Measurements from ENCODE around the gene TK2. TPM values are rescaled to one million over a fixed set of nuclear protein-coding genes. Genes with fewer than 3 reads are reported as not detected.
A peak's percentile ranks its signal among the peaks of the same experiment; 100 is the strongest.
"Not testable (repeated sequence)": the region's sequence is repeated elsewhere in the genome, so short reads cannot be mapped to it uniquely, and the experiment has no call there.

Gene TK2
- total and polyA plus RNA-seq, 4 donors, result 10.5 to 31.9 (median 21.0) TPM

DNA sequence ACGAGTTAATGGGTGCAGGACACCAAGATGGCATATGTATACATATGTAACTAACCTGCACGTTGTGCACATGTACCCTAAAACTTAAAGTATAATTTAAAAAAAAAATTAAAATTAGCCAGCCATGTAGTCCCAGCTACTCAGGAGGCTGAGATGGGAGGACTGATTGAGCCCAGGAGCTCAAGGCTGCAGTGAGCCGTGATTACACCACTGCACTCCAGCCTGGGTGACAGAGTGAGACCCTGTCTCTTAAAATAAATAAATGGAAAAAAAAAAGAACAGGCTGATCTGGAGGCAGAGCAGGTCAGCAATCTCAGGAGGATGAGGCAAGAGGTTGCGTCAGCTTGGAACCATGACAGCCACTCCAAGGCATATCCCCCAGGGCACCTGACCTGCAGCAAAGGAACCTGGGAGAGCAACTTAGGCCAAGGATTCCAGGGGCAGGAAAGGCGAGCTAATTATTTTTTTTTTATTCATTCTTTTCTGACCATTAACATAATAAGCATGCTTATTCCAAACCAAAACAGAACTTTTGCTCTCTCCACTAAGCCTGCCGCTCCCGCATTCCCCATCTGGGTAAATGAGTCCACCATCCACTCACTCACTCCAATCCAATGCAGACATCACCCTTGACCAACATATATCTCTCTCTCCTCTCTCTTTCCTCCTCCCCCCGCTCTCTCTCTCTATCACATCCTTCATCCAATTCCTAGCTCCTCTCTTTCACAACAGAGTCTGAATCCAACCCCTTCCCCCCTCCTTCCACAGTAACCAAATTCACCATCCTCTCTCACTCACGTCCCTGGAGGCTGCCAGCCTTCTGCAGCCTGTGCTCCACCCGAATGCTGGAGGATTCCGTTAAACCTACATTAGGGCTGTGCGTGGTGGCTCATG, 47.7 kb downstream of the TK2 start:
- H3K4me3 ChIP-seq (ENCODE audit: low read depth in 1 of 3, low read length in 3 of 3), result peak overlapping the region in 1 of 3 donors; percentile 9
- H3K36me3 ChIP-seq (ENCODE audit: control insufficient read depth in 4 of 4, insufficient read depth in 3 of 4, low read depth in 1 of 4, low read length in 3 of 4), result no peaks in the 10 kb centered on the region
- no peaks in the 10 kb centered on the region for H3K9me3 ChIP-seq (ENCODE audit: control insufficient read depth in 4 of 4, low read length in 3 of 4)
- peak overlapping the region; percentile 72 to 91 for H3K27ac ChIP-seq (ENCODE audit: low read depth in 1 of 2, low read length in 2 of 2)
- no peak overlapping the region for H3K9ac ChIP-seq (ENCODE audit: low read depth in 1 of 2, low read length in 2 of 2)
- TF ChIP-seq FOXA2 (IDR thresholded peaks at IDR 0.05) (no peak), TAF1 (conservative IDR thresholded peaks at IDR 0.05) (no peak), NR2F2 (IDR thresholded peaks at IDR 0.05) (peak; percentile 49), HNF4G (IDR thresholded peaks at IDR 0.05) (no peak), SP1 (IDR thresholded peaks at IDR 0.05) (peak; percentile 86), GABPA (IDR thresholded peaks at IDR 0.05 in 1 of 2, conservative IDR thresholded peaks at IDR 0.05 in 1 of 2) (no peak), EGR1 (IDR thresholded peaks at IDR 0.05; ENCODE audit: low read depth in 2 of 2) (no peak), RXRA (IDR thresholded peaks at IDR 0.05) (peak; percentile 89 to 96), JUND (IDR thresholded peaks at IDR 0.05) (peak; percentile 88 to 91), FOXA1 (IDR thresholded peaks at IDR 0.05) (no peak), YY1 (IDR thresholded peaks at IDR 0.05) (no peak), RAD21 (IDR thresholded peaks at IDR 0.05) (peak in 1 of 2 donors; percentile 25), HNF4A (conservative IDR thresholded peaks at IDR 0.05) (peak; percentile 68 to 75)
- TF ChIP-seq, protein P1, sequence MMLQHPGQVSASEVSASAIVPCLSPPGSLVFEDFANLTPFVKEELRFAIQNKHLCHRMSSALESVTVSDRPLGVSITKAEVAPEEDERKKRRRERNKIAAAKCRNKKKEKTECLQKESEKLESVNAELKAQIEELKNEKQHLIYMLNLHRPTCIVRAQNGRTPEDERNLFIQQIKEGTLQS (IDR thresholded peaks at IDR 0.05), result peak; percentile 99
- TF ChIP-seq, protein P2, sequence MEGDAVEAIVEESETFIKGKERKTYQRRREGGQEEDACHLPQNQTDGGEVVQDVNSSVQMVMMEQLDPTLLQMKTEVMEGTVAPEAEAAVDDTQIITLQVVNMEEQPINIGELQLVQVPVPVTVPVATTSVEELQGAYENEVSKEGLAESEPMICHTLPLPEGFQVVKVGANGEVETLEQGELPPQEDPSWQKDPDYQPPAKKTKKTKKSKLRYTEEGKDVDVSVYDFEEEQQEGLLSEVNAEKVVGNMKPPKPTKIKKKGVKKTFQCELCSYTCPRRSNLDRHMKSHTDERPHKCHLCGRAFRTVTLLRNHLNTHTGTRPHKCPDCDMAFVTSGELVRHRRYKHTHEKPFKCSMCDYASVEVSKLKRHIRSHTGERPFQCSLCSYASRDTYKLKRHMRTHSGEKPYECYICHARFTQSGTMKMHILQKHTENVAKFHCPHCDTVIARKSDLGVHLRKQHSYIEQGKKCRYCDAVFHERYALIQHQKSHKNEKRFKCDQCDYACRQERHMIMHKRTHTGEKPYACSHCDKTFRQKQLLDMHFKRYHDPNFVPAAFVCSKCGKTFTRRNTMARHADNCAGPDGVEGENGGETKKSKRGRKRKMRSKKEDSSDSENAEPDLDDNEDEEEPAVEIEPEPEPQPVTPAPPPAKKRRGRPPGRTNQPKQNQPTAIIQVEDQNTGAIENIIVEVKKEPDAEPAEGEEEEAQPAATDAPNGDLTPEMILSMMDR (IDR thresholded peaks at IDR 0.05; ENCODE audit: low read depth, low read length, missing input control), result no peak
- TF ChIP-seq, protein P3, sequence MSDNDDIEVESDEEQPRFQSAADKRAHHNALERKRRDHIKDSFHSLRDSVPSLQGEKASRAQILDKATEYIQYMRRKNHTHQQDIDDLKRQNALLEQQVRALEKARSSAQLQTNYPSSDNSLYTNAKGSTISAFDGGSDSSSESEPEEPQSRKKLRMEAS (IDR thresholded peaks at IDR 0.05), result no peak
- TF ChIP-seq, protein P4, sequence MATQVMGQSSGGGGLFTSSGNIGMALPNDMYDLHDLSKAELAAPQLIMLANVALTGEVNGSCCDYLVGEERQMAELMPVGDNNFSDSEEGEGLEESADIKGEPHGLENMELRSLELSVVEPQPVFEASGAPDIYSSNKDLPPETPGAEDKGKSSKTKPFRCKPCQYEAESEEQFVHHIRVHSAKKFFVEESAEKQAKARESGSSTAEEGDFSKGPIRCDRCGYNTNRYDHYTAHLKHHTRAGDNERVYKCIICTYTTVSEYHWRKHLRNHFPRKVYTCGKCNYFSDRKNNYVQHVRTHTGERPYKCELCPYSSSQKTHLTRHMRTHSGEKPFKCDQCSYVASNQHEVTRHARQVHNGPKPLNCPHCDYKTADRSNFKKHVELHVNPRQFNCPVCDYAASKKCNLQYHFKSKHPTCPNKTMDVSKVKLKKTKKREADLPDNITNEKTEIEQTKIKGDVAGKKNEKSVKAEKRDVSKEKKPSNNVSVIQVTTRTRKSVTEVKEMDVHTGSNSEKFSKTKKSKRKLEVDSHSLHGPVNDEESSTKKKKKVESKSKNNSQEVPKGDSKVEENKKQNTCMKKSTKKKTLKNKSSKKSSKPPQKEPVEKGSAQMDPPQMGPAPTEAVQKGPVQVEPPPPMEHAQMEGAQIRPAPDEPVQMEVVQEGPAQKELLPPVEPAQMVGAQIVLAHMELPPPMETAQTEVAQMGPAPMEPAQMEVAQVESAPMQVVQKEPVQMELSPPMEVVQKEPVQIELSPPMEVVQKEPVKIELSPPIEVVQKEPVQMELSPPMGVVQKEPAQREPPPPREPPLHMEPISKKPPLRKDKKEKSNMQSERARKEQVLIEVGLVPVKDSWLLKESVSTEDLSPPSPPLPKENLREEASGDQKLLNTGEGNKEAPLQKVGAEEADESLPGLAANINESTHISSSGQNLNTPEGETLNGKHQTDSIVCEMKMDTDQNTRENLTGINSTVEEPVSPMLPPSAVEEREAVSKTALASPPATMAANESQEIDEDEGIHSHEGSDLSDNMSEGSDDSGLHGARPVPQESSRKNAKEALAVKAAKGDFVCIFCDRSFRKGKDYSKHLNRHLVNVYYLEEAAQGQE (IDR thresholded peaks at IDR 0.05), result no peak
- TF ChIP-seq, protein P5, sequence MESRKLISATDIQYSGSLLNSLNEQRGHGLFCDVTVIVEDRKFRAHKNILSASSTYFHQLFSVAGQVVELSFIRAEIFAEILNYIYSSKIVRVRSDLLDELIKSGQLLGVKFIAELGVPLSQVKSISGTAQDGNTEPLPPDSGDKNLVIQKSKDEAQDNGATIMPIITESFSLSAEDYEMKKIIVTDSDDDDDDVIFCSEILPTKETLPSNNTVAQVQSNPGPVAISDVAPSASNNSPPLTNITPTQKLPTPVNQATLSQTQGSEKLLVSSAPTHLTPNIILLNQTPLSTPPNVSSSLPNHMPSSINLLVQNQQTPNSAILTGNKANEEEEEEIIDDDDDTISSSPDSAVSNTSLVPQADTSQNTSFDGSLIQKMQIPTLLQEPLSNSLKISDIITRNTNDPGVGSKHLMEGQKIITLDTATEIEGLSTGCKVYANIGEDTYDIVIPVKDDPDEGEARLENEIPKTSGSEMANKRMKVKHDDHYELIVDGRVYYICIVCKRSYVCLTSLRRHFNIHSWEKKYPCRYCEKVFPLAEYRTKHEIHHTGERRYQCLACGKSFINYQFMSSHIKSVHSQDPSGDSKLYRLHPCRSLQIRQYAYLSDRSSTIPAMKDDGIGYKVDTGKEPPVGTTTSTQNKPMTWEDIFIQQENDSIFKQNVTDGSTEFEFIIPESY (IDR thresholded peaks at IDR 0.05), result no peak
- WGBS, result 60% methylated on average over 12 of the region's 12 CpGs
- DNase-seq (ENCODE audit: low spot score), result no peak
- H3K4me1 ChIP-seq (ENCODE audit: control insufficient read depth in 4 of 4, insufficient read depth in 4 of 4, low read length in 3 of 4), result peaks cover 3 to 19% (median 9%) of the 10 kb centered on the region in 4 donors
- H3K27me3 ChIP-seq (ENCODE audit: control insufficient read depth in 4 of 4, insufficient read depth in 4 of 4, low read length in 3 of 4), result no peaks in the 10 kb centered on the region

DNA sequence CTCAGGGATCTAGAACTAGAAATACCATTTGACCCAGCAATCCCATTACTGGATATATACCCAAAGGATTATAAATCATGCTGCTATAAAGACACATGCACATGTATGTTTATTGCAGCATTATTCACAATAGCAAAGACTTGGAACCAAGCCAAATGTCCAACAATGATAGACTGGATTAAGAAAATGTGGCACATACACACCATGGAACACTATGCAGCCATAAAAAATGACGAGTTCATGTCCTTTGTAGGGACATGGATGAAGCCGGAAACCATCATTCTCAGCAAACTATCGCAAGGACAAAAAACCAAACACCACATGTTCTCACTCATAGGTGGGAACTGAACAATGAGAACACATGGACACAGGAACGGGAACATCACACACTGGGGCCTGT, 48.4 kb downstream of the TK2 start:
- H3K27ac ChIP-seq (ENCODE audit: low read depth in 1 of 2, low read length in 2 of 2); H3K27me3 ChIP-seq (ENCODE audit: control insufficient read depth in 4 of 4, insufficient read depth in 4 of 4, low read length in 3 of 4); DNase-seq (ENCODE audit: low spot score); H3K9ac ChIP-seq (ENCODE audit: low read depth in 1 of 2, low read length in 2 of 2); H3K36me3 ChIP-seq (ENCODE audit: control insufficient read depth in 4 of 4, insufficient read depth in 3 of 4, low read depth in 1 of 4, low read length in 3 of 4); H3K9me3 ChIP-seq (ENCODE audit: control insufficient read depth in 4 of 4, low read length in 3 of 4); H3K4me3 ChIP-seq (ENCODE audit: low read depth in 1 of 3, low read length in 3 of 3): not testable (repeated sequence)
- WGBS, result 88% methylated on average over 4 of the region's 4 CpGs
- peaks cover 3 to 19% (median 9%) of the 10 kb centered on the region in 4 donors for H3K4me1 ChIP-seq (ENCODE audit: control insufficient read depth in 4 of 4, insufficient read depth in 4 of 4, low read length in 3 of 4)

DNA sequence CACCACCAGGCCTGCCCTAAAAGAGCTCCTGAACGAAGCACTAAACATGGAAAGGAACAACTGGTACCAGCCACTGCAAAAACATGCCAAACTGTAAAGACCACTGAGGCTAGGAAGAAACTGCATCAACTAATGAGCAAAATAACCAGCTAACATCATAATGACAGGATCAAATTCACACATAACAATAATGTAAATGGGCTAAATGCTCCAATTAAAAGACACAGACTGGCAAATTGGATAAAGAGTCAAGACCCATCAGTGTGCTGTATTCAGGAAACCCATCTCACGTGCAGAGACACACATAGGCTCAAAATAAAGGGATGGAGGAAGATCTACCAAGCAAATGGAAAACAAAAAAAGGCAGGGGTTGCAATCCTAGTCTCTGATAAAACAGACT, 52.0 kb downstream of the TK2 start:
- H3K9ac ChIP-seq (ENCODE audit: low read depth in 1 of 2, low read length in 2 of 2); H3K27me3 ChIP-seq (ENCODE audit: control insufficient read depth in 4 of 4, insufficient read depth in 4 of 4, low read length in 3 of 4); H3K36me3 ChIP-seq (ENCODE audit: control insufficient read depth in 4 of 4, insufficient read depth in 3 of 4, low read depth in 1 of 4, low read length in 3 of 4); H3K4me1 ChIP-seq (ENCODE audit: control insufficient read depth in 4 of 4, insufficient read depth in 4 of 4, low read length in 3 of 4); H3K4me3 ChIP-seq (ENCODE audit: low read depth in 1 of 3, low read length in 3 of 3); H3K9me3 ChIP-seq (ENCODE audit: control insufficient read depth in 4 of 4, low read length in 3 of 4); DNase-seq (ENCODE audit: low spot score); H3K27ac ChIP-seq (ENCODE audit: low read depth in 1 of 2, low read length in 2 of 2): not testable (repeated sequence)
- WGBS, result 88% methylated on average over 1 of the region's 2 CpGs

Data from liver (tissue), 9 donors.